Measurements from ENCODE around the gene CACNB4.

CACNB4 gene

DNA sequence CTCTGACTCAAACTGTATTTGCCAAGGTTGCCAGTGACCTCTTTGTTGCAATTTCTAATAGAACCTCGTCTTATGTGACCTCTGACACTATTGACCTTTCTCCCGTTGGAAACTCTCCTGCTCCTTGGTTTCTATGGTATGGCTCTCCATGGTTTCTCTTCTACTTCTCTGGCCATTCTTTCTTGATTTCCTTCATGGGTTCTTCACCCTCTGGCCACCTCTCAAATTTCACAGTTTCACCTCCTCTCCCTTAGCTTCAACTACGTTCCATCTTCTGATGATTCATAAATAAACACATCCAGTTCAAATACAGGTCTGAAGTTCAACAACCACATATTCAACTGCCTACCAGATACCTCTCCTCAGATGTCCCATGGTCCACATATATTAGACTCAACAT is 109.5 kb downstream of the CACNB4 start:
- DNase-seq (ENCODE audit: insufficient read length, low spot score) = no peak
- TF ChIP-seq, protein P1, sequence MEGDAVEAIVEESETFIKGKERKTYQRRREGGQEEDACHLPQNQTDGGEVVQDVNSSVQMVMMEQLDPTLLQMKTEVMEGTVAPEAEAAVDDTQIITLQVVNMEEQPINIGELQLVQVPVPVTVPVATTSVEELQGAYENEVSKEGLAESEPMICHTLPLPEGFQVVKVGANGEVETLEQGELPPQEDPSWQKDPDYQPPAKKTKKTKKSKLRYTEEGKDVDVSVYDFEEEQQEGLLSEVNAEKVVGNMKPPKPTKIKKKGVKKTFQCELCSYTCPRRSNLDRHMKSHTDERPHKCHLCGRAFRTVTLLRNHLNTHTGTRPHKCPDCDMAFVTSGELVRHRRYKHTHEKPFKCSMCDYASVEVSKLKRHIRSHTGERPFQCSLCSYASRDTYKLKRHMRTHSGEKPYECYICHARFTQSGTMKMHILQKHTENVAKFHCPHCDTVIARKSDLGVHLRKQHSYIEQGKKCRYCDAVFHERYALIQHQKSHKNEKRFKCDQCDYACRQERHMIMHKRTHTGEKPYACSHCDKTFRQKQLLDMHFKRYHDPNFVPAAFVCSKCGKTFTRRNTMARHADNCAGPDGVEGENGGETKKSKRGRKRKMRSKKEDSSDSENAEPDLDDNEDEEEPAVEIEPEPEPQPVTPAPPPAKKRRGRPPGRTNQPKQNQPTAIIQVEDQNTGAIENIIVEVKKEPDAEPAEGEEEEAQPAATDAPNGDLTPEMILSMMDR (IDR thresholded peaks at IDR 0.05; ENCODE audit: insufficient read depth, missing control alignments) = no peak
- no peak for FAIRE-seq

DNA sequence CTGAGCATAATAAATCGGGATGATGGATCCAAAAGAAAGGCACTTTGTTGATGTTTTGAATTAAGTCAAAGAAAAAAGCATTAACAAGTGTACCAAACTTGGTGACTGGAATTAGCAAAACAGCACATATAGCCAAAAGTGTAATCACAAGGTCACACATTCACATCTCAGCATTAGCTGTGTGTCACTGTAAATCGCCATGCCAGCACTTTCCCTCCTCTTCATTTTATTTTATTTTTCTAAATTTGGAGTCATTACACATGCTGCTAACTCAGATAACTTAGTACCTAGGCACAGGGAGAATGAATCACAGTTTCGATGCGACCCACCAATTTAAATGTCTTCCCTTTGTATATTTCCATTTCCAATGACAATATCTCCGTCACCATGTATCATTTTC is 111.4 kb downstream of the CACNB4 start:
- no peak for FAIRE-seq
- no peak for DNase-seq (ENCODE audit: insufficient read length, low spot score)
- TF ChIP-seq, protein P1 (IDR thresholded peaks at IDR 0.05; ENCODE audit: insufficient read depth, missing control alignments) = no peak

DNA sequence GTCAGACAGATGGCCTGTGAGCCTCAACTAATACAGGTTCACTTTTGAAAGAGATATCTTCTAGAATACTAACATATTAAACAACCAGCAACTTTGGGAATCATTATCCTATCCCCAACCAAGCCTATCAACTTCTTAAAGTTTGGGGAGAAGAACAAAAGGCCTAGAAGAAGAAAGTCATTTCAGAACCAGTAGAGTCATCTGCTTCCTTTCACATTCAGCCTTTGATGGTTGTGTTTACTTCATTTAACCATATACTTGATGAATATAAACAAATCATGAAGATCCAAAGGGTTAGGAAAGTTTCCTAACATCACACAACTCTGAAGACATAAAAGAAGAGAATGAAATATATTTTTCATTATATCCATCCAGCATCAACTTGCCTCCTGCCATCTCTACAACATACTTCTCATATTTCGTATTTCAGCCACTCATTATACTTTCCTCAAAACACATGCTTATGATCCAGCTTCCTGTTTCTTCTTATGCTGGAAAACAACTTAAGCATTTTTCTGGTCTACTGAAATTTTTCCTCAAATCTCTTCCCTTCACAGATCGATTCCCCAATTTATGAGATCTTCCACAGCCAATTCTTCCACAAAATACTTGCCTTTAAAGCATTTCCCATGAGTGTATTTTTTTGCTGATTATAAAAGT is 114.3 kb downstream of the CACNB4 start:
- no peak for FAIRE-seq
- no peak for DNase-seq (ENCODE audit: insufficient read length, low spot score)

DNA sequence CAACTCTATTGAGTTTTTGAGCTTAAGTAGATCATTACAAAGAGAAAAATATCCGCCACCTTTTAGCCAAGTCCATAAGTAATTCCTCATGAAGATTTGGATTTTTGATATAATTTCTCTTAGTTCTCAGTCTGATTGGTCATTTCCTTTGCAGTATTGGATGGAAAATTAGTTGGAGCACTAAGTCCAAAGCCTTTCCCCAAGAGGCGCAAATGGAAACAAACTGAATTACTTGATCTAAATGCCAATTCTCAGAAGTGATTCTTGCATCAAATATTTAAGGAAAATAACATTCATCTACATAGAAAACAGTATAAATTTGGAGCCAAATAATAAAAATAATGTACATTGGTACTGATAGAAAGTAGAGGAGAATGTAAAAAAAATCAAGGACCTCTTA is 115.6 kb downstream of the CACNB4 start:
- FAIRE-seq = no peak
- TF ChIP-seq, protein P1 (IDR thresholded peaks at IDR 0.05; ENCODE audit: insufficient read depth, missing control alignments) = no peak
- DNase-seq (ENCODE audit: insufficient read length, low spot score) = no peak

More for the DNA sequence above, 114.3 kb downstream of the CACNB4 start:
- TF ChIP-seq, protein P1 (IDR thresholded peaks at IDR 0.05; ENCODE audit: insufficient read depth, missing control alignments) = no peak

DNA sequence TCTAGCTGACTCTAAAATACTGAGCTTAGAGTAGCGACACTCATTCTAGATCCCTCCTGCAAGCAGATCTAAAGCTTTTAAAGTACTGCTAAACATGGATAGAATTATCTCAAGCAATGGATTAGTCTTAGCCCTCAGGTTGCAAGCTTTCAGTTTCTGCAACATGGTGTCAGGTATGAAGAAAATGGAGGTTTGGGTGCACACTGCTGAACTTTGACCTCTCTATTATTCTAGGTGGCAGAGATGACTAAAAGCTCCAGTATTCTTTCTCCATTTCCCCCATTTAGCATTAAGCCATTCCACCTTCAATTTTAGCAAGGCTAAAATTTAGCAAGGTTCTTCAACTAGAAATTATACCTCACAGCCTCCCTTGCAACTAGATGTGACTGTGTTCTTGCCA is 117.0 kb downstream of the CACNB4 start:
- DNase-seq (ENCODE audit: insufficient read length, low spot score) (no peak), FAIRE-seq (no peak)
- TF ChIP-seq, protein P1 (IDR thresholded peaks at IDR 0.05; ENCODE audit: insufficient read depth, missing control alignments) = no peak

DNA sequence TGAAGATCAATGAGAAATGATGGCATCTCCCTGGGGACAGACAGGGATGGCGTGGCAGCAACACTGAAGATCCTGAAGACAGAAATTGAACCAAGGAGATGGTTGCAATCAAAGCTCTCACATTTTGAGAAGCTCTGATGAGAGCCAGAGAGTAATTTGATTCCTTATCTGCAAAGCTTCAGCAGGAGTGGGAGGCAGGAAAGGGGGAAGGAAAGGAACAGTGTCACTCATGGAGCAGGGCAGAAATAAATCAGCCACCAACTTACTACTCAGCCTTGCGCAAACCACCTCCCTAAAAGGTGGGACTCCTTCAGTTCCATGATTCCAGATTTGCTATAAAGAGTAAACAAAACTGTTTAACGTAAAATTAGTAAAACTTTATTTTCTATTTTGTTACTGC is 119.2 kb downstream of the CACNB4 start:
- FAIRE-seq (no peak), DNase-seq (ENCODE audit: insufficient read length, low spot score) (no peak)
- TF ChIP-seq, protein P1 (IDR thresholded peaks at IDR 0.05; ENCODE audit: insufficient read depth, missing control alignments) = no peak

DNA sequence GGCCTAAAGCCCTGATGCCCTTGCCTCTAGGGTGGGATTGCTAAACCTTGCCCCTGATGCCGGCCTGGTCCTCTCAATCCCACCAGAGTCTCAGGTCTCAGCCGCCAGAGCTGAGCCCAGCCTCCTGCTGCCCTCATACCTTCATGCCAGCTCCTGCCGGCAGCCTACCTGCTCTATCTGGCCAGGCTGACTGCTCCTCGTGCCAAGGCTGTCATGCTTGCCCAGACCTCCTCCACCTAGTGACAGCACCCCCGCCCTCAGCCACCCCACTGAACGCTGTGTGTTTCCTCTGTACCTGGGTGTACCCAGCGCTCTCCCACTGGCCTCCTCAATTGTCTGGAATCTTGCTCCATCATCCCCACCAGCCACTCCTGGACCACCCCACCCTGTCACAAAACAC is 120.1 kb downstream of the CACNB4 start:
- no peak for FAIRE-seq
- TF ChIP-seq, protein P1 (IDR thresholded peaks at IDR 0.05; ENCODE audit: insufficient read depth, missing control alignments) = no peak
- DNase-seq (ENCODE audit: insufficient read length, low spot score) = no peak

Measured in D721Med (cell line).